Measurements from ENCODE around the gene HAT1.

- no peak for TF ChIP-seq CTCF (IDR thresholded peaks at IDR 0.05)
- TF ChIP-seq POLR2A (IDR thresholded peaks at IDR 0.05), result no peak
Observed at GRCh38 chr2:172021074-172021931, 99.0 kb downstream of the HAT1 start.
